ENCODE measurements around the gene CENATAC. TPM values are rescaled to one million over a fixed set of nuclear protein-coding genes. Genes with fewer than 3 reads are reported as not detected.

The CENATAC gene
- total and polyA plus RNA-seq, 8 donors: 34.5 to 53.0 (median 41.5) TPM

GRCh38 chr11:119041821-119042514 is 44.0 kb downstream of the CENATAC start:
- H3K36me3 ChIP-seq: peaks cover 0 to 29% of the 10 kb centered on the region in 2 donors
- ATAC-seq (no peak), DNase-seq (no peak)
- H3K27ac ChIP-seq: no peak overlapping the region
- H3K4me3 ChIP-seq: no peak overlapping the region
- no peak for TF ChIP-seq CTCF (IDR thresholded peaks at IDR 0.05)
- no peaks in the 10 kb centered on the region for H3K9me3 ChIP-seq
- intact Hi-C loops (cut with DNase I): no loop called here
- H3K4me1 ChIP-seq: peaks cover 0 to 4% of the 10 kb centered on the region in 2 donors
- no peaks in the 10 kb centered on the region for H3K27me3 ChIP-seq

- TF ChIP-seq CTCF (IDR thresholded peaks at IDR 0.05): no peak
- Histone ChIP-seq H3K27ac (no peak overlapping the region), H3K4me3 (no peak overlapping the region), H3K27me3 (no peaks in the 10 kb centered on the region), H3K36me3 (peaks cover 0 to 38% of the 10 kb centered on the region in 2 donors), H3K4me1 (peaks cover 0 to 4% of the 10 kb centered on the region in 2 donors), H3K9me3 (no peaks in the 10 kb centered on the region)
- DNase-seq (no peak), ATAC-seq (no peak)
- intact Hi-C loops (cut with DNase I): no loop called here
These were observed 45.0 kb downstream of the CENATAC start for GRCh38 chr11:119042927-119043326.

- Histone ChIP-seq H3K4me3 (no peak overlapping the region), H3K27me3 (no peaks in the 10 kb centered on the region), H3K36me3 (peaks cover 0 to 56% of the 10 kb centered on the region in 2 donors), H3K27ac (no peak overlapping the region), H3K4me1 (peaks cover 0 to 3% of the 10 kb centered on the region in 2 donors), H3K9me3 (no peaks in the 10 kb centered on the region)
- no peak for ATAC-seq
- DNase-seq: no peak
- intact Hi-C loops (cut with DNase I): no loop called here
- no peak for TF ChIP-seq CTCF (IDR thresholded peaks at IDR 0.05)
These were observed 46.8 kb downstream of the CENATAC start for GRCh38 chr11:119044708-119045107.

- H3K36me3 ChIP-seq: peaks cover 0 to 74% of the 10 kb centered on the region in 2 donors
- TF ChIP-seq CTCF (IDR thresholded peaks at IDR 0.05): no peak
- ATAC-seq: no peak
These were observed 48.6 kb downstream of the CENATAC start for GRCh38 chr11:119046489-119046888.

GRCh38 chr11:119047205-119047604 is 49.3 kb downstream of the CENATAC start:
- ATAC-seq: no peak
- Histone ChIP-seq H3K4me3 (no peak overlapping the region), H3K9me3 (no peaks in the 10 kb centered on the region), H3K27me3 (no peaks in the 10 kb centered on the region), H3K36me3 (peaks cover 0 to 81% of the 10 kb centered on the region in 2 donors), H3K4me1 (no peaks in the 10 kb centered on the region), H3K27ac (no peak overlapping the region)
- intact Hi-C loops (cut with DNase I): no loop called here
- no peak for TF ChIP-seq CTCF (IDR thresholded peaks at IDR 0.05)
- no peak for DNase-seq

More at GRCh38 chr11:119046489-119046888, 48.6 kb downstream of the CENATAC start:
- H3K9me3 ChIP-seq: no peaks in the 10 kb centered on the region
- H3K4me1 ChIP-seq: no peaks in the 10 kb centered on the region
- intact Hi-C loops (cut with DNase I): no loop called here
- H3K4me3 ChIP-seq: no peak overlapping the region
- H3K27me3 ChIP-seq: no peaks in the 10 kb centered on the region
- peak in 1 of 4 donors; percentile 39 for DNase-seq
- H3K27ac ChIP-seq: no peak overlapping the region
